GM12875 (cell line): ENCODE data around the gene TMSB15B.
"Not testable (repeated sequence)": the region's sequence is repeated elsewhere in the genome, so short reads cannot be mapped to it uniquely, and the experiment has no call there.

Source experiments
- H3K4me3 ChIP-seq: one replicate; pipeline ENCODE4 v1.5.1; 2011; ENCODE audit warnings: low read depth, low read length, control low read depth
- TF ChIP-seq, protein P1 (sequence below): IDR thresholded peaks from 2 replicates; pipeline ENCODE4 v1.5.1; 2011; ENCODE audit warnings: low read depth, mild to moderate bottlenecking, control low read depth, inconsistent platforms, low read length, moderate library complexity, borderline replicate concordance; ENCODE audit not compliant: insufficient read depth

TMSB15B gene

DNA sequence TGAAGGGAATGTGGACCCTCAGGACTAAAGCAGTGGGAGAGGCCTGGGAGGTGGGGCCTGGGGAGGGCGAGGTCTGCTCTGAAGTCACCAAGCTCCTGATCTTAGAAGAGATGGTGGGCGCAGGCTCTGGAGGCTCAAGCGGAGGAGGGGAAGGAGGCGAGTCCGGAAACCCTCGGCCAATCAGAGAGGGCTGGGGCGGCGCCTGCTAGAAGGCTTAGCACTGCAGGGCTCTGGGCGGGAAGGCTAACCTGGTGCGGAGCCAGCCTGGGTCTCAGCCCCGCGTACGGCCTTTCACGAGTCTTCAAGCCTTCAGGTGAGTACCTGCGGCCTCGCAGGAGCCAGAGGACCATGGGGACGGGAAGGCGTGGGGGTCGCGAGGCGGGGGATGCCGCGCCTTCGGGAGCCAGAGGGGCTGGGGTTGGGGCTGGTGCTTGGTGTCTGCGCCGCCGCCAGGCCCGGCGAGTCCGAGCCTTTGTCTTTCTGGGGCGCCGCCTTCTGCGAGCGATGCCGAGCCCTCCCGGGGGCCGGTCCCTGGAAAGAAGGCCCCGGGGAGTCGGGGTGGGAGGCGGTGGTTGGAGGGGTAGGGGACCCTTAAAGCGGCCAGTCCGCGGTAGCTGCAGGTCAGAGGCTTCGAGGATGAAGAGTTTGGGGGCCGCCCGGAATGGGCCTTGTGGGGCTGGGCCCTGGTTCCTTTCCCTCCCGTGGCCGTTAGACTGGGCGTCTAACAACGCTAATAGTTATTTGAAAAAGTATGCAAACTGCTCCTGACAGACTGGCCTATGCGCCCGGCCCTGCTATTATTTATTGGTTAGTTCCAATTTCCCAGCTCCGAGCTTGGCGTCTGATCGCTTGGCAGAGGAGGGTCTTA, at the start of gene TMSB15B:
Gene TMSB15B (plus strand): TSS at position 217 of the 868 bp plus-strand sequence.
- not testable (repeated sequence) for H3K4me3 ChIP-seq

DNA sequence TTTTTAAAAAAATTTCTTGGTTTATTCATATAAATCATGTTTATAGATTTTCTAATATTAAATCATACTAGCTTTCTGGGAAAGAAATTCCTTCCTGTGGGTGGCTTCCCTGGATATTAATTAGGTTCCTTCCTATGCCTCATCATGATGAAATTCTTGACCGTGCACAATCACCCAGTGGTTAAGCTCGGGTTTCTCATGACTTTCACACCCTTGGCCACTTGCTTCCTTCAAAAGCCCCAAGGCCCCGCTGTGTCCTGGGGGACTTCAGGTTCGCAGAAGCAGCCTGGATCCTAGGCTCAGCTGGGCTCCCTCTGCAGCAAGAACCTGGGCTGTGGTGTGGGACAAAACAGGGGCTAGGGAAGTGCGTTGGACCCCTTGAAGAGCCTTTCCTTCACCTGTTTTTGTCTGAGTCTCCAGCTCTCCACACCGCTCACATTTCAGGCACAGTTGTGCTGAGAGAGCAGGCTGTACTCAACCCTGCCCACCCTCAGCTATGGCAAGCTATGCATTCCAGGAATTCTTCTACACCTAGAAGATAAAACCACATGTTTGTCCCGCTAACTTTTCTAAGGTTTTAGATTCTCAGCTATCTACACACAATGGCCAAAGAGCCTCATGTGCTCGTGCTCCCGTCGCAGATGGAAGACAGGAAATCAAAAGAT, 48.9 kb upstream of the TMSB15B start:
- TF ChIP-seq, protein P1, sequence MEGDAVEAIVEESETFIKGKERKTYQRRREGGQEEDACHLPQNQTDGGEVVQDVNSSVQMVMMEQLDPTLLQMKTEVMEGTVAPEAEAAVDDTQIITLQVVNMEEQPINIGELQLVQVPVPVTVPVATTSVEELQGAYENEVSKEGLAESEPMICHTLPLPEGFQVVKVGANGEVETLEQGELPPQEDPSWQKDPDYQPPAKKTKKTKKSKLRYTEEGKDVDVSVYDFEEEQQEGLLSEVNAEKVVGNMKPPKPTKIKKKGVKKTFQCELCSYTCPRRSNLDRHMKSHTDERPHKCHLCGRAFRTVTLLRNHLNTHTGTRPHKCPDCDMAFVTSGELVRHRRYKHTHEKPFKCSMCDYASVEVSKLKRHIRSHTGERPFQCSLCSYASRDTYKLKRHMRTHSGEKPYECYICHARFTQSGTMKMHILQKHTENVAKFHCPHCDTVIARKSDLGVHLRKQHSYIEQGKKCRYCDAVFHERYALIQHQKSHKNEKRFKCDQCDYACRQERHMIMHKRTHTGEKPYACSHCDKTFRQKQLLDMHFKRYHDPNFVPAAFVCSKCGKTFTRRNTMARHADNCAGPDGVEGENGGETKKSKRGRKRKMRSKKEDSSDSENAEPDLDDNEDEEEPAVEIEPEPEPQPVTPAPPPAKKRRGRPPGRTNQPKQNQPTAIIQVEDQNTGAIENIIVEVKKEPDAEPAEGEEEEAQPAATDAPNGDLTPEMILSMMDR: no peak
- H3K4me3 ChIP-seq: no peak overlapping the region

DNA sequence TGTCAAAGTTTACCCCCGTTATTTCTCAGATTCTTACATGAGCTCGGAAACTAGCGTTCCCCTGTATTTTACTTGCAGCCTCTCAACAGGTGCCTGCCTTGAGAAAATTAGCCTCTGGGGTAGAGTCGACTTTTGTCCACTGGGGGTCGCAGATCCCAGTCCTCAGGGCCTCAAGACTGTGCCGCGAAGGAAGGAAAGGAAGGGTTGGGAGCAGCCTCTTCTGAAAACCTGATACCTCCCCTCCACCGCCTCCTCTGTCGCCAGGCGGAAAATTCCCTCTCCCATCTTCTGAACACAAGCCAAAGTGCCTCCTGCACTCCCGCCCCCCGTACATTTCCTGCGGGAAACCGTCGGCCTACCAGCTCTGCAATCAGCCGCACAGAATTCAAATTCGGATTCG, 44.4 kb upstream of the TMSB15B start:
- TF ChIP-seq, protein P1: peak; percentile 53
- peak overlapping the region; percentile 58 for H3K4me3 ChIP-seq

DNA sequence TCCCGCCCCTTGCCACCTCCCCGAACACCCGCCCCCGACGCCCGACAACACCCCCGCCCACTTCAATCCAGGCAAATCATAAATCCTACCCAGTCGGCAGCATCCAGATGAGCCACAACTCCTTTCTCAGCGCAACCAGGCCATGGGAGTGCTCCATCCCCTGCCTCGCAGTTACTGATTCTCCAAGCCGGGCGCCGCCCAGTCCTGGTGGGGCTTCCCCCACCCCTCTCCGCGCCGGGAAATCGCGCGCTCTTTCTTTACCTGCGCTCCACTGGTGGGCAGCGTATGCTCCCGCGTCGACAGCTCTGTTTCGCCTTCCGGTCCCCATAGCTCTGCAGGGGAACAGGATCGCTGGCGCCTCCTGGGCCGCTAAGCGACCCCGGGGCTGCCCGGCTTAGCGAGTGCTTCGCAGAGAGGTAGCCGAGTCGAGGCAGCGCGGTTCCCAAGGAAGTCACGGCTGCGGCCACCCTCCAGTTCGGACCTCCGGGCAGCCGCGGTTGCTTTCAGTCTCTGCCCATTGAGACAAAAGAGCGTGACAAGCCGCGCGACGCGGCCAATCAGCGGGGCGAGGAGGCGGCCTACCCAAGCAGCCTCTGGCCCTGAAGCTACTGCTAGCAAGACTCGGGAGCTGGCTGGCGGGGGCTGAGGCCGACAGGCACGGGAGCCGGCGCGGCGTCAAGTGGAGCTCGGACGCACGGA, 43.7 kb upstream of the TMSB15B start:
- TF ChIP-seq, protein P1: no peak
- peak overlapping the region; percentile 58 for H3K4me3 ChIP-seq

DNA sequence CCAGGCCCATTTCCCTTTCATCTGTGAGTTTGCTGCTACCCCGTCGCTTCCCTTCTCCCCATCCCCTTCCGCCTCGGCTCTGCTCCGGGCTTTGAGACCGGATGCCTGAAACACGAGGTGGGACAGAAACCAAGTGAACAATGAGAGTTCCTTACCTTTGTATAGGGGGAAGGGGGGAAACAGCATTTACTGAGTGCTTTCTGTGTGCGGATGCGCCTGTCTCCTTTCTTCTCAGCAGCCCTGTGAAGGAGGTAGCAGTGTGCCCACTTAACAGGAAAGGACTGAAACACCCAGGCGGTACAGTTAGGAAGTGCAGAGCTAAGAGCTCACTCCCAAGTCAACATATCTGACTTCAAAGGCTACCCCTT, 43.2 kb upstream of the TMSB15B start:
- TF ChIP-seq, protein P1: peak; percentile 44
- H3K4me3 ChIP-seq: peak overlapping the region; percentile 58

DNA sequence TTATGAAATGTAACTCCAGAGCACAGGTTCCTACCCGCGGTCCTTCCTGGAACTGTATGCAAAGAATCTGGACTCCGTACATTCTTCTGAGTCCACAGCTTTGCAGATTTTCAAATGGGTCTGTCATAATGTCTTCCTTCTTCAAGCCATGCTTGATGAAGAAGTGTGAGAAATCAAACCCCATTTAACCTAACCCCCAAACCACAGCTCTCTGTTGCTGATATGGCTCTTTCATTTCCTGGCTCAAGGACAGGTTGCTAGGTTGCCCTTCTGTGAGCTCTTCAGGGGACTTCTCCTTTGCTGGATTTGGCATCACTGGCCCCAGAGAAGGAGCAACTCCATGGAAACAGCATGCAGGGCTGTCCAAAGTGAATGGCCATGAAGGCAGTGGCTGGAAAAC, 41.9 kb upstream of the TMSB15B start:
- H3K4me3 ChIP-seq: peak overlapping the region; percentile 10

DNA sequence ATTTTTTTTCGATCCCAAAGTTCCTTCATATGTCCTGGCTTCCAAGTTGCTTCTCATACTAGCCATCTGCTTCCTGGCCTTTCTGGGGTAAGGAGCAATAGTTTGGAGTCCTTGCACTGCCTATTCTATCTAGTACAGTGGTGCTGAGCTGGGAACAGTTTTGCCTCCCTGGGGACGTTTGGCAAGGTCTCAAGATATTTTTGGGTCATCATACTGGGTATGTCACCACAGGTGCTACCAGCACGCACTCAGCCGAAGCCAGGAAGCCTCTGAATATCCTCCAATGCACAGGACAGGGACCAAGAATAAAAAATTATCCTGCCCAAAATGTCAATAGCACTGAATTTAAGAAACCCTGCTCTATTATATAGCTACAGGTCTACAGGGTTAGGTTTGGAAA, 35.4 kb upstream of the TMSB15B start:
- H3K4me3 ChIP-seq: no peak overlapping the region
- TF ChIP-seq, protein P1: no peak

DNA sequence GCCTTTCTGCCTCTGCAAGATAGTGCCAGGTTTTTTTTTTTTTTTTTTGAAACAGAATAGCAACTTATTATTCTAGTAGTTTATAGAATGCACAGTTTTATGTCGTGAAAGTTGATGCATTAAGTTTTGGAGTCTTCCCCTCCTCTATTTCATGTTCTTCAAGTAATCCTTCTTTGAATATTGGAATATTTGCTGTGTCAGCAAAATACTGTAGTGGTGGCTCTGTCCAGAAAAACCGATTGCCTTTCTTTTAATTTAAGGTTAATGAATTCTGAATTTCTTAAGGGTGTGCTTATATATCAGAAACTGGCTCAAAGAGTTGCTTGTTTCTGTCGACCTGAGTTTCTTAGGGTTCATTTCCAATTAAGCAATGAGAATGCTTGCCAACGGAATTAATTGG, 34.8 kb upstream of the TMSB15B start:
- H3K4me3 ChIP-seq: no peak overlapping the region
- TF ChIP-seq, protein P1: no peak
